WERI-Rb-1 (cell line): Measurements from ENCODE around the gene HTR1E.

Experiments
- DNase-seq: peaks from one replicate; pipeline ENCODE4 v3.0.0-alpha.2; 2020
- H3K27ac ChIP-seq: fragments of 250-450 bp; sonication (Bioruptor Pico); 2 replicates; pipeline ENCODE4 v1.5.1; 2020; ENCODE audit warnings: mild to moderate bottlenecking, moderate library complexity
- H3K27me3 ChIP-seq: fragments of 250-450 bp; sonication (Bioruptor Pico); 2 replicates; pipeline ENCODE4 v1.5.1; 2021; ENCODE audit warnings: mild to moderate bottlenecking, low read depth, moderate library complexity; ENCODE audit not compliant: insufficient read depth, severe bottlenecking
- H3K36me3 ChIP-seq: fragments of 250-450 bp; sonication (Bioruptor Pico); 2 replicates; pipeline ENCODE4 v1.5.1; 2020; ENCODE audit warnings: mild to moderate bottlenecking, moderate library complexity
- H3K4me3 ChIP-seq: 2 replicates; pipeline ENCODE4 v1.5.1; 2011; ENCODE audit warnings: low read depth, mild to moderate bottlenecking, control low read depth, low read length
- H3K9me3 ChIP-seq: fragments of 250-450 bp; sonication (Bioruptor Pico); 2 replicates; pipeline ENCODE4 v1.5.1; 2021; ENCODE audit warnings: mild to moderate bottlenecking, moderate library complexity; ENCODE audit not compliant: severe bottlenecking
- CTCF ChIP-seq: IDR thresholded peaks from 2 replicates; pipeline ENCODE4 v1.5.1; 2011; ENCODE audit warnings: low read depth, mild to moderate bottlenecking, control low read depth, inconsistent platforms, low read length

Gene HTR1E

GRCh38 chr6:86934365-86934764 lies 3.0 kb upstream of the HTR1E start:
- Histone ChIP-seq H3K27ac (no peak overlapping the region), H3K27me3 (peaks cover 79% of the 10 kb centered on the region), H3K4me3 (no peak overlapping the region), H3K9me3 (no peaks in the 10 kb centered on the region), H3K36me3 (no peaks in the 10 kb centered on the region)
- TF ChIP-seq CTCF, result no peak
- no peak for DNase-seq

DNA sequence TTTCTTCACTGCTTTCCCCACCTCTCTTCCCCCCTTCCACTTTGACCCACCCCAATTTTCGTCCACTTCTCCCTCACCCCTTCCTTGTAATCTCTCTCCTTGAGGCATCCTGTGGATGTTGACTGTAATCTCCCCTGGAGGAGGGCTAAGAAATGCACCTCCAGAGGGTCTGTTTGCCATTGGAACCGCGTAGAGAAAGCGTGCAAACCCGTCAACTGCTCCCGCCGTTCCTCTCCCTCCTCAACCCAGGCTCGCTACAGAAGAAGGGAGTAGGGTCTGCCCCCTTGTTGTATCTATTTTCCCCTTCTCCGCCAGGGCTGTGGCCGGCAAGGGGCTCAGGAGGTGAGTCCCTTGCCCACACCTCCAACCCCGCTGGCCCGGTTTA lies 502 bp upstream of the HTR1E start:
- Histone ChIP-seq H3K9me3 (no peaks in the 10 kb centered on the region), H3K4me3 (no peak overlapping the region), H3K27ac (no peak overlapping the region), H3K36me3 (no peaks in the 10 kb centered on the region), H3K27me3 (peaks cover 94% of the 10 kb centered on the region)
- TF ChIP-seq CTCF, result no peak
- no peak for DNase-seq

- TF ChIP-seq CTCF, result no peak
- DNase-seq, result no peak
- Histone ChIP-seq H3K27me3 (peaks cover 88% of the 10 kb centered on the region), H3K36me3 (no peaks in the 10 kb centered on the region), H3K4me3 (no peak overlapping the region), H3K27ac (no peak overlapping the region), H3K9me3 (no peaks in the 10 kb centered on the region)
Observed at GRCh38 chr6:86938814-86939213, 1.5 kb downstream of the HTR1E start.

DNA sequence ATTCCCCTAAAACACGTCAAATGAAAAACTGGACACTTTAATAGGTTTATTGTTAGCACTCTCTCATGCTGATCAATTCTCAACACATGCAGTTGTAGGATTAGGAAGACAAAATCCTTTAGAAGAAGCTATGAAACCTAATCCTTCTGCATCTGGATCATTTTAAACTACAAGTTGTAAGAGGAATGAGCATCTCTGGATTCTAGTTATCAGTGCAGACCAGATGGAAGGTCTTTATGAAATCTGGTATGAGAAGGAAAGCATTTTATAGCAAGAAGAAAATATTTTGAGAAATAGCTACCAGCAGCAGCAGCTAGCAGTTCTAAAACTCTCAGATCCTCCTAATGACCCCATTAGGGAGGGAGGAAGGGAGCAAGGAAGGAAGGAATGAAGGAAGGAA lies 4.1 kb downstream of the HTR1E start:
- no peaks in the 10 kb centered on the region for H3K9me3 ChIP-seq
- no peak overlapping the region for H3K27ac ChIP-seq

DNA sequence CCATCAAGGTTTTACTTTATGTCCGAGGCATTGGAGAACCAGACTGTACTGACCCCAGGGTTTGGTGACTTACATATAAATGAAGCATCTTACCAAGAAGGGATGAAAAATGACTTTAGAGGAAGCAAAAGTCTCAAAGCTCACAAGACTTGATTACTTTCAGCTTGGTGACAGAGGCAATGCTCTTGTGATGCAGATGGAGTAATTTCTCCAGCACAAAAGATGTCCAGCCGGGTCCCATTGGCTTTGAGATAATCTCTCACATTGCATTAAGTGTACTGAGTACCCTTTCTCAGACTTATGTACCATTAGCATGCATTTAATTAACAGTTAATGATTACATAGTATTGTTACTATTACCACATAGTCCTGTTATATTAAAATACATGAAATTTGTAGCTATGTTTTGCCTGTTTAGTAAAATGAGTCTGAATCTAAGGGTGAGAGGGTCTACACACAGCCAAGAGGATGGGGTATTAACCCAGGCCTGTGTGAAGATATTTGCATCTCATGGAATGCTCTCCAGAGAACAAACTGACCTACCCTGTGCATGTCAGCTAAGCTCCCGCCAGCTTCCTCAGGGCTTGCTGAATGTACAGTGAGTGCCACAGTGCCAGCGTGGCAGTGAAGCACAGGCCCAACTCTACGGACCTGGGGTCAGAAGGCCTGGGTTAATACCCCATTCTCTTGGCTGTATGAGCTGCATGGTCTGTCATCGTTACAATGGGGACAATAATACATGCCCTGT lies 5.6 kb downstream of the HTR1E start:
- H3K9me3 ChIP-seq, result no peaks in the 10 kb centered on the region
- DNase-seq, result no peak
- peaks cover 55% of the 10 kb centered on the region for H3K27me3 ChIP-seq
- no peak overlapping the region for H3K27ac ChIP-seq
- no peak overlapping the region for H3K4me3 ChIP-seq
- no peak for TF ChIP-seq CTCF
- no peaks in the 10 kb centered on the region for H3K36me3 ChIP-seq

More for the DNA sequence above, 4.1 kb downstream of the HTR1E start:
- TF ChIP-seq CTCF, result no peak
- no peak for DNase-seq
- Histone ChIP-seq H3K36me3 (no peaks in the 10 kb centered on the region), H3K4me3 (no peak overlapping the region), H3K27me3 (peaks cover 70% of the 10 kb centered on the region)
